Occipital lobe (tissue), 2 donors: ENCODE measurements around the gene SPIB. TPM values are rescaled to one million over a fixed set of nuclear protein-coding genes. Genes with fewer than 3 reads are reported as not detected.
"Not testable (repeated sequence)": the region's sequence is repeated elsewhere in the genome, so short reads cannot be mapped to it uniquely, and the experiment has no call there.

ENCODE experiments used
- DNase-seq: peaks from one replicate; lab custom pipeline; 2025; lab: John Stamatoyannopoulos, UW
- total RNA-seq: library from RNA; depleted of rRNA; stranded (reverse); fragments of >200 nt; gene quantifications from one replicate; pipeline ENCODE4 v1.2.3, GENCODE V29; 2014

The SPIB gene
- not detected for total RNA-seq

DNA sequence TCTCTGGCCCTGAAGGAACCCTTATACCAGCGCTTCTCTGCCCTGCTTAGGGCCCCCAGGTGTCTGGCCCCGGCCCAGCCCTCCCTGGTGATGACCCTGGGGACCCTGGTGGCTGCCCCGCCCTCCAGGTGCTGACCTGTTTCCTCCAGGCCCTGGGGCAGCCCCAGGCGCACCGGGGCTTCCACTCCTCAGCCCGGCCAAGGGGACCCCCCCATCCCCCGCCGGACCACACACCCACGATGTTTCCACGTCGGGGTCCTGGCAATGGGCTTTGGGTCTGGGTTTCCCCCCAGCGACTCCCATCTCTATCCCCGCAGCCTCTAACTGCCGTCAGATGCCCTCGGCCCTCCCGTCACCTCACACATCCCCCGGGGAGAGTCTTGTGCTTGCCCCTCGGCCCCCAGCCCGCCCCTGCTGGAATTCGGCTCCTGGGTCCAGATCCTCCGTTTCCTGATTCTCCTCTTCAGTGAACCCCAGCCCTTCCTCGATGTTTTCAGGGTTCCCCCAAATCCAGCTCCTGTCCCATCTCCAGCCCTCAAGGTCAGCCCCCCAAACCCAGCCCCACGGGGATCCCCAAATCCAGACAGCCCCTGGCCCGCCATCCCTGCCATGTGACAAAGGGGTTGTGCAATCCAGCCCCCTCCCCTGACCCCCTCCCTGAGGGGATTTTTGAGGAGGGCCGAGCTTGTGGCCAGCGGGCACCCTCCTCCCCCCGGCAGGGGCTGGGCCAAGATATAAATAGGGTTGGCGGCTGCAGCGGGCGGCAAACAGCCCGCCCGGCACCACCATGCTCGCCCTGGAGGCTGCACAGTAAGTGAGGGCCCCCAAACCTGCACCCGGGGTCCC lies at the start of gene SPIB:
Gene SPIB (plus strand): TSS at position 763 of the 846 bp plus-strand sequence. CDS start 25 bp downstream, at position 788.
- DNase-seq = no peak

DNA sequence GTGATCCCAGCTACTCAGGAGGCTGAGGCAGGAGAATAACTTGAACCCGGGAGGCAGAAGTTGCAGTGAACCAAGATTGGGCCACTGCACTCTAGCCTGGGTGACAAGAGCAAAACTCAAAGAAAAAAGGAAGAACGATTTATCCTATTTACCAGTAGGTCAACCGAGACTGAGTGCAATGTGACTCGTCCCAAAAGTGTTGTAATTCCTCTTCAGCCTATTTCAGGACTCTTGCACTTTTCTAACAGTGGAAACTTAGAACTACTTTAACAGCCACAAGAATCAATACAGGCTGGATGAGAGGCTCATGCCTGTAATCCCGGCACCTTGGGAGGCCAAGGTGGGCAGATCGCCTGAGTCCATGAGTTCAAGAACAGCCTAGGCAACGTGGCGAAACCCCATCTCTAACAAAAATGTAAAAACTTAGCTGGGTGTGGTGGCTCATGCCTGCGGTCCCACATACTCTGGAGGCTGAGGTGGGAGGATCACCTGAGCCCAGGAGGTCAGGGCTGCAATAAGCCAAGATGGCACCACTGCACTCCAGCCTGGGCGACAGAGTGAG lies 46.7 kb upstream of the SPIB start:
- no peak for DNase-seq

DNA sequence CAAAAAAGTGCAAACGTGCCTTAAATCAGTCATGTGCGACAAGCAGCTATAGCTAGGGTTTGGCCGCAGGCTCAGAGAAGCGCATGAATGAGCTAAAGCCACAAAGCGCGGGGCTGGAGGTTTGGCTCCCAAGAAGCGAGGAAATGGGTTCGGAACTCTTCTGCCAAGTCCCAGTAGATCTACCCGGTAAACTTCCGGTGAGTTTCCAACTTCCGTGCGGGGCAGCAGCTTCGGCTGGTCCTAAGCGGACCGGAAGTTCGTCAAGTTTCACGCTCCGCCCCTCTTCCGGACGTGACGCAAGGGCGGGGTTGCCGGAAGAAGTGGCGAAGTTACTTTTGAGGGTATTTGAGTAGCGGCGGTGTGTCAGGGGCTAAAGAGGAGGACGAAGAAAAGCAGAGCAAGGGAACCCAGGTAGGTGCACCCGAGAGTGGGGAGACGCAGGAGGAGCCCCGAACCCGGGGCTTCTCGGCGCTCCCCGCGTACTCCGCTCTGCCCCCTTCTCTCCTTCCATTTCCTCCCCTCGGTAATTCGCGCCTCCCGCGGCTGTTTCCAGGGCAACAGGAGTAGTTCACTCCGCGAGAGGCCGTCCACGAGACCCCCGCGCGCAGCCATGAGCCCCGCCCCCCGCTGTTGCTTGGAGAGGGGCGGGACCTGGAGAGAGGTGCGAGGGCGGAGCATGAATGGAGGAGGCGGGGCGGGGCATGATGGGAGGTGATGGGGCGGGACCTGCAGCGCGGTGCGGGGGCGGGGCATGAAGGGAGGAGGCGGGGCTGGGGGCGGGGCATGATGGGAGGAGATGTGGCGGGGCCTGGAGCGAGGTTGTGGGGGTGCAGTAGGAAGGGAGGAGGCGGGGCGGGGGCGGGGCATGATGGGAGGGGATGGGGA lies 42.3 kb upstream of the SPIB start, which contains the start of gene NR1H2:
Gene NR1H2 (plus strand): TSS at position 292 of the 885 bp plus-strand sequence. CDS start 1,149 bp downstream, outside the sequence.
- DNase-seq = peak; percentile 94

DNA sequence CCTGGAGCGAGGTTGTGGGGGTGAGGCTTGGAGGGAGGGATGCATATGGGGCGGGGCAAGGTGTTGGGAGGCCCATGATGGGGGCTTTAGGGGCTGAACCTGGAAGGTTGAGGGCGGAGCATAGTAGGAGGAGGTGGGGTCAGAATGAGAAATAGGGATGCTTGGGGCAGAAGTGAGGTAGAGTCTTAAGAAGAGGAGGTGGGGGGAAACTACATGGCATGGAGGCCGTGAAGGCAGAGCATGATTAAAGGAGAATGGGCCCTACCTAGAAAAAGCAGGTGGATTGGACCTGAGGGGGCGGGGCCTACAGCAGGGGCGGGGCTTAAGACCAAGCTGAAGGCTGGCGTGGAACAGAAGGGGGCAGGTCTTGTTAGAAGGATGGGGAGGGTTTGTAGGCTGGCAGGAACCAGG lies 41.7 kb upstream of the SPIB start:
- DNase-seq = no peak

DNA sequence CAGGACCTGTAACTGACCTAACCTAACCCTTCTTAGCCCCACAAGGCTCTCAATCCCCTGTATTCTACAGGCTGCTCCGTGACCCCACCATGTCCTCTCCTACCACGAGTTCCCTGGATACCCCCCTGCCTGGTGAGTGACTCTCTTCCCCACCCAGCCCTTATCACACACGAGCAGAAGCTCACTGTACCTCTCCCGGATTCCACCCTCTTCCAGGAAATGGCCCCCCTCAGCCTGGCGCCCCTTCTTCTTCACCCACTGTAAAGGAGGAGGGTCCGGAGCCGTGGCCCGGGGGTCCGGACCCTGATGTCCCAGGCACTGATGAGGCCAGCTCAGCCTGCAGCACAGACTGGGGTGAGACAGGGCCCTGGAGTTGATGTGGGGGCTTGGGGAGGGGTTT lies 41.2 kb upstream of the SPIB start:
- DNase-seq = no peak

DNA sequence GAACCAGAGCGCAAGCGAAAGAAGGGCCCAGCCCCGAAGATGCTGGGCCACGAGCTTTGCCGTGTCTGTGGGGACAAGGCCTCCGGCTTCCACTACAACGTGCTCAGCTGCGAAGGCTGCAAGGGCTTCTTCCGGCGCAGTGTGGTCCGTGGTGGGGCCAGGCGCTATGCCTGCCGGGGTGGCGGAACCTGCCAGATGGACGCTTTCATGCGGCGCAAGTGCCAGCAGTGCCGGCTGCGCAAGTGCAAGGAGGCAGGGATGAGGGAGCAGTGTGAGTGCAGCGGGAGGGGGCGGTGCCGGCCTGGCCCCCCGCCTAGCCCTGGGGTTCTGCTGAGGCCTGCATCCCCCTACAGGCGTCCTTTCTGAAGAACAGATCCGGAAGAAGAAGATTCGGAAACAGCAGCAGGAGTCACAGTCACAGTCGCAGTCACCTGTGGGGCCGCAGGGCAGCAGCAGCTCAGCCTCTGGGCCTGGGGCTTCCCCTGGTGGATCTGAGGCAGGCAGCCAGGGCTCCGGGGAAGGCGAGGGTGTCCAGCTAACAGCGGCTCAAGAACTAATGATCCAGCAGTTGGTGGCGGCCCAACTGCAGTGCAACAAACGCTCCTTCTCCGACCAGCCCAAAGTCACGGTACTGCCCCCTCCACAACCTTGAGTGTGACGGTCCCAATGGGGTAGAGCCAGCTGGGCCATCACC lies 40.4 kb upstream of the SPIB start:
- no peak for DNase-seq

DNA sequence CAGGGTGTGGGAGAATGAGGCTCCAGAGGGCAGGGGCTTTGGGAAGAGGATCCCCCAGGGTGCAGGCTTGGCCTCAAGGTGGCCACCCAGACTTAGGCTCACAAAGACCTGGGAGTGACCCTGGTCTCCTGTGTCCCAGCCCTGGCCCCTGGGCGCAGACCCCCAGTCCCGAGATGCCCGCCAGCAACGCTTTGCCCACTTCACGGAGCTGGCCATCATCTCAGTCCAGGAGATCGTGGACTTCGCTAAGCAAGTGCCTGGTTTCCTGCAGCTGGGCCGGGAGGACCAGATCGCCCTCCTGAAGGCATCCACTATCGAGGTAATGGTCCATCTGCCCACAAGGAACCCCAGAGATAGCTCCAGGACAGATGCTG lies 39.9 kb upstream of the SPIB start:
- DNase-seq = no peak

DNA sequence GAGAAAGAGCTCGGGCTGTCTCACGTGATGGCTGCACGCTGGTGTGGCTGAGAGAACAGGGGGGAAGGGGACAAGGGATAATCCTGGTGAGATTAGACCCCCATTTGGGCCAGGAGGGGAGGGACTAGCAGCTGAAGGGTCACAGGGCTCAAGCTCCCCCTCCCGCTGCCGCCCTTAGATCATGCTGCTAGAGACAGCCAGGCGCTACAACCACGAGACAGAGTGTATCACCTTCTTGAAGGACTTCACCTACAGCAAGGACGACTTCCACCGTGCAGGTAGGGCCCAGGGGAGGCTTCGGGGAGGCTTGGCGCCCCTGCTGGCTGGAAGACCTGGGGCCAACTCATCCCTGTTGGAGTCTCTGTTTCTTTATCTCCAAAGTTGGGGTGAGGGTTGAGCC lies 39.1 kb upstream of the SPIB start:
- DNase-seq = no peak

DNA sequence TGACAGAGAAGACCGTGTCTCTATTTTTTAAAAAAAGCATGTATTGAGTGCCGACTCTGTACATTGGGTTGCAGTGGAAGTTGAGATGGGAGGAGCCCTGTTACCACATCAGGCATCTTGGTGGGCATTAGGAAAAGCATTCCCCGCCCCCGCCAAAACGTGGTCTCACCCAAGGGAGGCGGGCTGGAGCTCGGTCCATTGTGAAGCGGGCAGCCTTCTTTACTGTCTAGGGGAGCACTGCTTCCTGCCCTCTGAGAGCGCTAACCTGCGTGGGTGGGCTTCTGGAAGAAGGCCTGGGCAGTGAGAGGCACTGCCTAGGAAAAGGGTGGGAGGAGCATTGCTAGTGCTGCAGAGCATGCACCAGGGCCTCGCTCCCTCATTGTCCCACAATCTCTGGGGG lies 38.6 kb upstream of the SPIB start:
- DNase-seq = no peak

DNA sequence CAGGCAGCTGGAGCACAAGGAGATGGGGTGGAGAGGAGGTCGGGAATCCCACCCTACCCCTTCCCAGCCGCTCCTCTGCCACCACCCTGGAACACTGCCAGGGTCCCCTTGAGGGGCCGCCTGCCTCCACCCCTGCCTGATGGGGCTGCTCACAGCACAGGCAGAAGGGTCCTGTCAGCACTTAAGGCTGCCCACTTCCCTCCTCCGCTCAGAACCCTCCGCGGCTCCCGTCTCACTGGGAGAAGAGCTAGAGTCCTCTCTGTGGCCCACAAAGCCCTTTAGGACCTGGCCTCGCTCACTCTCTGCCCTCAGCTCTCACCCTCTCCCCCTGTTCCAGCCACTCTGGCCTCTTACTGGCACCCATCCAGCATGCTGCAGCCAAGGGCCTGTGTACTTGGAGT lies 38.0 kb upstream of the SPIB start:
- no peak for DNase-seq

DNA sequence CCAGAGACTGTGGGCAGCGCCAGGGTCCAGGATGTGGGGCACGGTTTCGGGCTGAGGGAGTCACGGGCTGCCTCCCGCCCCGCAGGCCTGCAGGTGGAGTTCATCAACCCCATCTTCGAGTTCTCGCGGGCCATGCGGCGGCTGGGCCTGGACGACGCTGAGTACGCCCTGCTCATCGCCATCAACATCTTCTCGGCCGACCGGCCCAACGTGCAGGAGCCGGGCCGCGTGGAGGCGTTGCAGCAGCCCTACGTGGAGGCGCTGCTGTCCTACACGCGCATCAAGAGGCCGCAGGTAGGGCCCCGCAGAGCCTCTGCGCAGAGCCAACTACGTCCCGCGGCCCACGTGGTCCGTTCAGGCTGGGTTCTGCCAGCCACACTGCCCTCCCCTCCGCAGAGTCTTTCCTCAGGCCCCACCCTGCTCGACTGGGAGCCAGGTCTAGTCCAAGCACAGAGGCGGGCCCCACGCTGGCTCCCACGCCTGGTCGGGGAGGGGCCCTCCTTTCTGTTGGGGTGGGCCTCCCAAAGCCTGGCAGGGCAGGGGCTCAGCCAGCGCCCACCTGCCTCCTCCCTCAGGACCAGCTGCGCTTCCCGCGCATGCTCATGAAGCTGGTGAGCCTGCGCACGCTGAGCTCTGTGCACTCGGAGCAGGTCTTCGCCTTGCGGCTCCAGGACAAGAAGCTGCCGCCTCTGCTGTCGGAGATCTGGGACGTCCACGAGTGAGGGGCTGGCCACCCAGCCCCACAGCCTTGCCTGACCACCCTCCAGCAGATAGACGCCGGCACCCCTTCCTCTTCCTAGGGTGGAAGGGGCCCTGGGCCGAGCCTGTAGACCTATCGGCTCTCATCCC lies 36.6 kb upstream of the SPIB start:
- no peak for DNase-seq

DNA sequence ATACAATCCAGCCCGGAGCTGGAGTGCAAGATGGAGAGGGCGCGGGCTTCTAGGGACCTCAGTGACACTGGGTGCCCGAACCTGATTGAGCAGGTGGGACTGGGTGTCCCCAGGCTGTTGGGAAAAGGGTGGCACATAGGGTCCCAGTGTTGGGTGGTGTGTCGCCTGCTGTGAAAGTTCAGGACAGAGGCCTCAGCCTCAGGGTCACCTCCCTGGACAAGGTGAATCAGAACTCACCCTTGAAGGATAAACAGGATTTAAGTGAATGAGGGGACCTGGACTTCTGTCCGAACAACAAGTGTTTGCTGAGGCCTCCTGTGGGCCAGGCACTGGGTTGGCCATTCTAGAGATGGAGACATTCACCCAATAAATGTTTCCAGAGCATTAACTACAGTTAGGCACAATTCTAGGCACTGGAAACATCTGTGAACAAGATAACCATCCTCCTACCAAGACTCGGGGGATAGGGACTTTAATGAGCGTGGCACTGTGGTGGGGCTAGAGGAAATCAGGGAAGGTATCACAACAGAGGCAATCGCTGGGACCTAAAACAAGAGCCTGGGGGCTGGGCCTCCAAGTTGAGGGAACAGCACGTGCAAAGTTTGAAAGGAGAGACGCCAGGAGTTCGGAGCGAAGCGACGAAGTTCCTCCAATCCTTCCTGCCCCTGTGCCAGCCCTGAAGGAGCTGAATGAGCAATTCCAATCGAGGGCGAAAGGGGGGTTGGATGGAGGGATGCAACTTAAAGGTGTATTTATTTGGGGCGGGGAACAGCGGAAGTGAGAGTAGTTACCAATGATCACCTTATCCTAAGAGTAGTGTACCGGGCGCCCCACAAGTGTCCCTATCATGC lies 35.5 kb upstream of the SPIB start:
- no peak for DNase-seq

DNA sequence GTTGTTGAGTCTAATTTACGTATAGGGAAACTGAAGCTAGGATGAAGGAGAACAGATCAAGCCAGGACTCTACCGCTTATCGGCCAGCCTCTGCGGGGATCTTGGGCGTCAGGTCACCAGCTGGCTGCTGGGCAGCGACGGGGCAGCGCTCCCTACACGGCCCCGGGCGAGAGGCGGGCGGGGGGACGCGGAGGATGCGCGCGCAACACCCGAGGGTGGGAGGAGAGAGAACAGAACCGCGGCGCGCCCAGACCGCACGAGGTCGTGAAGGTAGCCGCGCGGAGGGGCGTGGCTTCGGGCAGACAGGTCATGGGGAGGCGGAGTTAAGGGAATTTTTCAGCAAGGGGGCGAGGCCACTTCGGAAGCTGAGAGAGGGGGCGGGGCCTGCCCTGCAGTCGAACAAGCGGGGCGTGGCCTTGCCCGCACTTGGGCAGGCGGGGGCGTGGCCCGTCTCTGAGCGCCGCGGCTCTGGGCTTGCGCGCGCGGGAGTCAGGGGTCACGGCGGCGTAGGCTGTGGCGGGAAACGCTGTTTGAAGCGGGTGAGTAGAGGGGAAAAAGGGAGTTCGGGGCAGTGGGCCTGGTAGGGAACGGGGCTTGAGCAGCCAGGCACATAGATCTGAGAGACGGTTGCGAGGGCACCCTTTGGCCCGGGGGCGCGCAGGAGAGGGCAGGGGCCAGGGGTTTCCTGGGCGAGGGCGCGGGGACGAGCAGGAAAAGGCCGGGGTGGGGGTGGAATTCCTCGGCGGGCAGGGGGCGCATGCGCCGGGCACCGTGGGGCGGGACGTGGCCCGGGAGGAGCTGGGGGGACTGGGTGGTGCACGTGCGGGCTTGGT lies 34.7 kb upstream of the SPIB start, which contains the start of gene POLD1:
Gene POLD1 (plus strand): TSS at position 496 of the 833 bp plus-strand sequence. CDS start 14,505 bp downstream, outside the sequence.
- DNase-seq = peak; percentile 92

DNA sequence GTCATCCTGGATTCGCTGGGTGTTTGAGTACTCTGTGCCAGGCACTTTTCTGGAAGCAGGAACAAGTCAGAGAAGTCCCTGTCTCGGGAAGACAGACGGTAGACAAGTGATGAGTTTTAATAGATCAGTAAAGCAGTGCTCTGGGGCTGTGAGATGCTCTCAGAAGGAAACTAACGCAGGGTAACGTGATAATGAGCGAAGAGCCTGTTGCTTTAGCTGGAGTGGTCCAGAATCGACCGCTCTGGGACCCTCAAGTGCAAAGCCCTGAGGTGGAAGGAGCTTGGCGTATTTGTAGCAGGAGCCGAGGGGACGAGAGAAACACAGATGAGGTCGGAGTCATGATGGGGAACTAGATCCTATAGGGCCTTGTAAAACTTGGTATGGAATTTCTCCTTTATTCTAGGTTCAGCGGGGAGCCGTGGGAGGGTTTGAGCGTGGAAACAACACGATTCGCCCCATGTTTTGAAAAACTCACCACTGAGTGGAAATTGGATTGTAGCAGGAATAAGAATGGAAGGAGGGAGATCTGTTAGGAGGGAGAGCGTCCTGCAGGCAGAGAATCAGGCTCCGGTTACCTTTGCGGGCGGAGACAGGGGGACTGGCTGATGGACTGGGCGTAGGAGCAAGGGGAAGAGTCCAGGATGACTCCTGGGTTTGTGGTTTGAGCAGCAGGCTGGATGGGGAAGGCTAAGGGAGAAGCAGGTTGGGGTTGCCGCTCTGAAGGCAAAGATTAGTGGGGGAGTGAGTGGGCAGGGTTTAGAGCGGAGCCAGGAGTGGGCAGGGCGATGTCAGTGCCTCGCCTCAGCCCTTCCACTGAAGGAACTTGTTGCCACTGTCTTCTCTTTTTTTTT lies 33.8 kb upstream of the SPIB start:
- DNase-seq = no peak

DNA sequence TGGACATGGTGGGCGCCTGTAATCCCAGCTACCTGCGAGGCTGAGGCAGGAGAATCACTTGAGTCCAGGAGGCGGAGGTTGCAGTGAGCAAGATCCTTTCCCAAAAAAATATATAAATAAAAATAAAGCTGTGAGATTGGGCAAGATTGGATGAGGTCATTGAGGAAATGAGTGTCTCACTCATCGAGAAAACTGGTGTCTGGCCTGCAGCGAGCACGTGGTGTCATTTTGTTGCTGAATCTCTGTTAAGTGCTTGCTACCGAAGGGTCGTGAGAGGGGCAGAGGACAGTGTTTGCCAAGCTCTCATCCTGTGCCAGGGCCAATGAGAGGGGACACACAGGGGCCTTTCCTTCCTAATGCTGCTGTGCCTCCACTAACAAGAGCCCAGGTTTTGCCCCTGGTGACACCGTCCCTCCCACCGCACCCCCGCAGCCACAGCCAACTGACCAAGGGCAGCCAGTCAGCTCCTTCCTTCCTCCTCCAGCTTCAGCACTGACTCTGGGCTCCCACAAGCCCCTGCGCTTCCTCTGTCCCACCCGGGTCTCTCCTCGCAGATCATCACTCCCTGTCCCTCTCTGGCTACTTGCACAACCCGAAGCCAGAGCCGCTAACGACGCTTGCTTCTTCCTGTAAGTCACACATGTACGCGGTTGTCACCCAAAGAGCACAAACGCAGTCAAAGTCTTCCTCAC lies 31.4 kb upstream of the SPIB start:
- peak; percentile 55 for DNase-seq

DNA sequence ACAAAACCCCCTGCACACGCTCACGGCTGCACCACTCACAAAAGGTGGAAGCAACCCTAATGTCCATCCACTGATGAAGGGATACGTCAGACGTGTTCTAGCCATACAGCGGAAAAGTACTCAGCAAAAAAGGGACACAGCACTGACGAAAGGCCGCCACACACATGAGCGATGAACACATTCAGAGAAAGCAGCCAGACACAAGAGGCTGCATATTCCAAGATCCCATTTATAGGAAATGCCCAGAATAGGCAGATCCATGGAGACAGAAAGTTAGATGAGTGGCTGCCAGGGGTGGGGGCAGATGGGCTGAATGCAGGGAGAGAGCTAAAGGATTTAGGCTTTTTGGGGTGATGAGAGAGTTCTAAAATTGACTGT lies 30.9 kb upstream of the SPIB start:
- peak; percentile 55 for DNase-seq

DNA sequence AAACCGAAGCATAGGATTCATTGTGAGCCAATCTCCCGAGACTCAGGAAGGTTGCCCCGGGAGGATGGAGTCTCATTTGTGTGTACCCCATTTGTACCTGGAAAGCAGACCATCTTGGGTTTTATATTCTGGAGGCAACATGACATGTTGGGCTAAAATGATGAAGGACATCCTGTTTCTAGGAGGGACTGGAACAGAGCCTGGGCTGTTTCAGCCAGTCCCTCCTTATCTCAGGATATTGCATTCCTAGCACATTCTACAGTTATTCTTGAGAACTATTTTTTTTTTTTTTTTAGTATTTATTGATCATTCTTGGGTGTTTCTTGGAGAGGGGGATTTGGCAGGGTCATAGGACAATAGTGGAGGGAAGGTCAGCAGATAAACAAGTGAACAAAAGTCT lies 28.4 kb upstream of the SPIB start:
- DNase-seq = not testable (repeated sequence)
